NCI-H1048 (cell line): Measurements from ENCODE around the gene POLD1.

Experiments
- DNase-seq: peaks from one replicate; lab custom pipeline; 2025; lab: John Stamatoyannopoulos, UW

POLD1 gene

GRCh38 chr19:50418176-50419021 is 34.3 kb downstream of the POLD1 start, which contains the start of gene SPIB:
SPIB (plus strand) TSS chr19:50418938; CDS start chr19:50418963, 25 bp downstream.
- no peak for DNase-seq

DNA sequence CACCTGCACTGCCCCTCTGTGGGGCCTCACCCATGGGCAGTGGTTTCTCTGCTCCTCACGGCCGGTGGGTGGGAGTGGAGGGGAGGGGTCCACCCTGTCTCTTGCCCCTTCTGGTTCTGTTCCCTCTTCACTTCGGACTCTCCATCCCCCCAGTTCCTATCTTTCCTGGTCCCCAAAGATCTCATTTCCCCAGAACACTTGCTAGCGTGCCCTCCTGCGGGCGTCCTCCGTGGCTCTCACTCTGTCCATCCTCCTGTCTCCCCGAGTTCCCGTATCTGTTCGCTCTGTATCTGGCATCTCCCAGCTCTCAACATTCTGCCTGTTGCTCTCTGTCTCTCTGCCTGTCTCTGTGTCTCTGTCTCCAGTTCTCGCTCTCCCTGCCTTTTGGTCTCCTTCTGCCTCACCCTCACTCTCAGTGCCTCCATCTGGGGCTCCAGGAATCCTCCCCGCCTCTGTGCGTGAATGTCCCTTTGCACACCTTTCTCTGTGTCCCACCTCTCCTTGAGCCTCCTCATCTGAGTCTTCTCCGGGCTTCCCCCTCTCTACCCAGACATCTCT is 35.0 kb downstream of the POLD1 start:
- DNase-seq, result no peak

DNA sequence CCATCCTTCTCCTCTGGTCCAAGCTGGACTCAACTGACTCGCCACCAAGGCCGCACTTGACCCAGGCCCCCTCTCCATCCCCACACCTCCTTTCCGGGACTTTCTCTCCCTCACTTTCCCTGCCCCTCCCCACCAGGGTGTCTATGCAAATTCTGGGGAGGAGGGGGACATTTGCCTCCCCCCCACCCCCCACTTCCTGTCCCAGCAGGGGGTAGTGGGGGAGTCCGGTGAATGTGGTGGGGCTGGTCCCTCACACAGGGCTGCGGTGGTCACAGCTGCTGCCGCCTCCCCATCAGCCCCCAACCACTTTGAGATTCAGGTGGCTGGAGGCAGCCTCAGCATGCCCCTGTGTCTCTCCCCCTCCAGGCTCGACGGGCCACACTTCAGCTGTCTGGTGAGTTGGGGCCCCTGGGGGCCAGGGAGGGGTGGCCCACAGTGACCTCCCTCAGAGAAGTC is 35.5 kb downstream of the POLD1 start:
- no peak for DNase-seq

DNA sequence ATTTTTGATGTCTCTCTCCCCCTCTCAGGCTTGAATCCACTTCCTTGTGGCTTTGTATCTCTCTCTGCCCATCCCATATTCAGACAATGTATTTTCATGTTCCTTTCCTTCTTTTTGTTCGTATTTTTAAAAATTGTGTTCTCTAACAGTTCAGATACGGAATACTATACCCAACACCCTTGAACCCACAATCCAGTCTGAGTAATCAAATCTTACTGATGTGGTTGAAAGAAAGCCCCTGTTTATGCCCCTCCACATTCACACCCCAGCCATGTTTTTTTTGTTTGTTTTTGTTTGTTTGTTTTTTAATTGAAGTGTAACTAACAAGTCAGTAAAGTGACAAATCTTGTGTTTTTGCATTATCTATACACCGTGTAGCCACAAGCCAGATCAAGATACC is 36.0 kb downstream of the POLD1 start:
- no peak for DNase-seq

GRCh38 chr19:50420808-50421207 is 36.7 kb downstream of the POLD1 start:
- DNase-seq, result no peak

DNA sequence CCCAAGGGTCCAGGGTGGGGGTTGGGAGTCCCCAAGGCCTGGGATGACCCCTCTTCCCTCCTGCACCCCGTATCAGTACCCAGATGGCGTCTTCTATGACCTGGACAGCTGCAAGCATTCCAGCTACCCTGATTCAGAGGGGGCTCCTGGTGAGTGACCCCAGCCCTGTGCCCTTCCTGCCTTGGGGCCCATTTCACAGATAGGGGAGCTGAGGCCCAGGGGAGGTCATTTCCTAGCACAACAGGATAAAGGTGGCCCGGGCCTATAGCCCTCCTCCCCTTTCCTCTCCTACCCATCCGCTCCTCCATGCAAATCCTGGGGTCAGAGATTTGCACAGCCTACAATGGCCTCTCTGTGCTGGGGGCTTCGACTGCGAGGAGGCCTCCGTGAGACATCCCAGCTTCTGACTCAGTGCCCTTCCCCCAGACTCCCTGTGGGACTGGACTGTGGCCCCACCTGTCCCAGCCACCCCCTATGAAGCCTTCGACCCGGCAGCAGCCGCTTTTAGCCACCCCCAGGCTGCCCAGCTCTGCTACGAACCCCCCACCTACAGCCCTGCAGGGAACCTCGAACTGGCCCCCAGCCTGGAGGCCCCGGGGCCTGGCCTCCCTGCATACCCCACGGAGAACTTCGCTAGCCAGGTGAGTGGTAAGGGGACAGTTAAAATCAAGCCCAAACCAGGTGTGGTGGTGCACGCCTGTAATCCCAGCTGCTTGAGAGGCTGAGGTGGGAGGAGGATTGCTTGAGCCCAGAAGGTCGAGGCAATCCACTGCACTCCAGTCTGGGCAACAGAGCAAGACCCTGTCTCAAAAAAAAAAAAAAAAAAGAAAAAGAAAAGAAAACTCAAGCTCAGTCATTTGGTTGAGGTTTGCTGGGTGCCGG is 38.5 kb downstream of the POLD1 start:
- no peak for DNase-seq

DNA sequence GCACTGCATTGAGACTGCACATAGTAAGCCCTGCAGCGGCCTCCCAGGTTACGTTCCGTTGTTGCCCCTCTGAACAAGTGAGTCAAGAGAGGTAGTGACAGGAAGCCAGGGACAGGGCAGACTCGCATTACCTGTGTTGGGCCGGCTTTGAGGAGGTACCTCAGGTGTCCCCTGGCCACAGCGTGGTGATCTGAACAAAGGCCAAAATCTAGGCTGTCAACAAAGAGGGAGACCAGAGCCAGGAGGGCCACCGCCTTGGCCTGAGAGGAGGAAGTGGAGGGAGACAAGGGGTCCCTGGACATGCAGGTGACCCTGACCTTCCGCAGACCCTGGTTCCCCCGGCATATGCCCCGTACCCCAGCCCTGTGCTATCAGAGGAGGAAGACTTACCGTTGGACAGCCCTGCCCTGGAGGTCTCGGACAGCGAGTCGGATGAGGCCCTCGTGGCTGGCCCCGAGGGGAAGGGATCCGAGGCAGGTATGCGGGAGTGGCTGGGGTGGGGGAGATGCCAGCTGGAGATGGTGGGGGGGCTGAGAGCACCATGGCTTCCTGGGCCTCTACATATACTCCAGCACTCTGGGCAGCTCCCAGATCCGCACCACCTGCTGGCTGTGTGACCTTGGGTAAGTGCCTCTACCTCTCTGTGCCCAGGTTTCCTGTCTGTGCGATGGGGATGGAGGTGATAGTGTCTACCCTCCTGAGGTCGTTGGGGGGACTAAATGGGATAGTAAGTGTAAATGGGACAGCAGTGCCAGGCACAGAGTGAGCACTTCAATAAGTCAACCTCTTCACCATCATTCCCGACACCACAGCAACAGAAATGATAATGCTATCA is 39.3 kb downstream of the POLD1 start:
- no peak for DNase-seq

GRCh38 chr19:50425581-50425980 is 41.4 kb downstream of the POLD1 start:
- no peak for DNase-seq

GRCh38 chr19:50427318-50427925 is 43.3 kb downstream of the POLD1 start:
- no peak for DNase-seq

GRCh38 chr19:50427997-50428425 is 43.9 kb downstream of the POLD1 start:
- no peak for DNase-seq

- DNase-seq, result no peak
Measured at GRCh38 chr19:50428772-50429463, 44.8 kb downstream of the POLD1 start.

DNA sequence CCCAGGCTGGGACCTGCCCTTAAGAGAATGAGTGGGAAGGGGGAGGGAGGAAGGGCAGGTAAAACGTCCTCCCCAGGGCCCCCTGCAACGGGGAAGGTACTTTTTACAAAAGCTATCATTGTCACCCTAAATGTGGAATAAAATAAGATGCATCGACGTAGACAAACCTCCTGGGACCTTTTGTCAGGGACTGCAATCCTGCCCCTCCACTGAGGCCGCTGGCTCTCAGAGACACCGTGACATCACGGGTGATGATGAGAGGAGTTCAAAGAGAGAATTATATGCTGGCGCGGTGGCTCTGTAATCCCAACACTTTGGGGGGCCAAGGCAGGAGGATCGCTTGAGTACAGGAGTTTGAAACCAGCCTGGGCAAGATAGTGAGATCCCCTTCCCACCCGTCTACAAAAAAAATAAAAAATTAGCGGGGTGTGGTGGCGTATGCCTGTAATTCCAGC is 46.8 kb downstream of the POLD1 start:
- DNase-seq, result no peak

DNA sequence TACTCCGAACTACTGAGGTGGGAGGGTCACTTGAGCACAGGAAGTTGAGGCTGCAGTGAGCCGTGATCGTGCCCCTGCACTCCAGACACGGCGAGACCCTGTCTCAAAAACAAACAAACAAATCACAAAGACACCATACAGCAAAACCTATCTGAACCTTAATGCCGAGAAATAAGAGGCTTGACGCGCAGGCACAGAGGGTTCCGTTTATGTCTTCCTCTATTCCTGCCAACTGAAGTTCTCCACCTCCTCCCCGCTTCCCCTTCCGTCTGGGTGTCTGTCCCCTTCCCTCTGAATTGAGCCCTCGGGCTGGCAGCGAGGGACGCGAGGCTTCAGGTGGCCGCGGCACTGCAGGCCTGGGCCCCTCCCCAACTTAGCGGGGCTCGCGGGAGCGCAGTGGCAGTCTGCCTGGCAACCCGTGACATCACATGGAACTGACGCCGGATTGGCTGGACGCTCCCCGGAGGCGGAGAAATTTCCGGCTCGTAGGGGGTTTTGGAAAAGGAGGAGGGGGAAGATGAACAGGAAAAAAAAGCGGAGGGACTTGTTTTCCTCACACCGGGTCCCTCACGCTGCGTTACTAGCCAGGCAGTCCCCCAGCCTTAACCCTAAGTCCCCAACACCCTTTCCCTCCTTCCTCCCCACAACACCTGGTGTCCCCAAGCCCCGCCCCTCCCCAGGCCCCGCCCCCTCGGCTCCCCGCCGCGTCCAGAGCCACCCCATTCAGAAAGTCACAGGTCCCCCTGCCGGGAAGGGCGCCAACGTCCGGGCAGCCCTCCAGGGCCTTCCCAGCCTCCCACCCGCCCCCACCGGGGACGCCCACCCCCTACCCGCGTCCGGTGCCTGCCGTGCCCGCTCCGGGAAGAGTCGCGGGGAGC is 47.4 kb downstream of the POLD1 start:
- DNase-seq, result peak; percentile 47

DNA sequence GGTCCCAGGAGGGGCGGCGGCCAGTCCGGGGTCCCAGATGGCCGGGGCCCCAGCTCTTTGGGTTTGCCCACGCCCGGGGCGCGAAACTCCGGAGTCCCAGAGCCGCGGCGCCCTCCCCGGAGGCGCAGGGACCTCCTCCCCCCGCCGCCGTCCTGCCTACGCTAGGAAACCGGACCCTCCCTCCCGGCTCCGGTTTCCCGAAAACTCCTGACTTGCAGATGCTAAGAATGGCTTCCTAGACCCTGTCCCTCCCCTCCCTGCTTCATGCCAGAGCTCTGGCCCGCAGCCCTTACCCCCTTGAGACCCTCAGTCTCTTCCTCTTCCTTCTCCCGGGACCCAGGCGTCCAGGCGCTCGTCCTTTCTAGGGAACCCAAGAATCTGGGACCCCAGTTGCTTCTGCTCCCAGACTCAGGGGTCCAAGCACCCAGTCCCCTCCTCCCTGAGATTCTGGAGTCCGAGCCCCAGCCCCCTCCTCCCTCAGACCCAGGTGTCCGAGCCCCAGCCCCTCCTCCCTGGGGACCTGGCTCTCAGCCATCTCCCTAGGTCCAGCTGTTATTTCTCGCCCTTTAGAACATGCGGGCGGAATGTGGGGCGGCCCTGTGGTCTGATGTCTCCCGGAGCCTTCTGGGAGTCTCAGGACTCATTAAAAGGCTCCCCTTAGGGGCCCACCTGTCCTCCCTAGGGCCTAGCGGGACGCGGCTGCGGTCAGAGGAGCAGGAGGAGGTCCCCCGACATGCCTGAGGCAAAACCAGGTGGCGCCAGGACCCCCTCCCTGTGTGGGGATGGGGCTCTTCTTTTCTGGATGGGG is 48.3 kb downstream of the POLD1 start, which contains the start of gene MYBPC2:
Gene MYBPC2, plus strand, starts transcription at position 672 of the 808 bp plus-strand sequence. Its CDS starts 62 bp downstream, at position 734.
- no peak for DNase-seq

DNA sequence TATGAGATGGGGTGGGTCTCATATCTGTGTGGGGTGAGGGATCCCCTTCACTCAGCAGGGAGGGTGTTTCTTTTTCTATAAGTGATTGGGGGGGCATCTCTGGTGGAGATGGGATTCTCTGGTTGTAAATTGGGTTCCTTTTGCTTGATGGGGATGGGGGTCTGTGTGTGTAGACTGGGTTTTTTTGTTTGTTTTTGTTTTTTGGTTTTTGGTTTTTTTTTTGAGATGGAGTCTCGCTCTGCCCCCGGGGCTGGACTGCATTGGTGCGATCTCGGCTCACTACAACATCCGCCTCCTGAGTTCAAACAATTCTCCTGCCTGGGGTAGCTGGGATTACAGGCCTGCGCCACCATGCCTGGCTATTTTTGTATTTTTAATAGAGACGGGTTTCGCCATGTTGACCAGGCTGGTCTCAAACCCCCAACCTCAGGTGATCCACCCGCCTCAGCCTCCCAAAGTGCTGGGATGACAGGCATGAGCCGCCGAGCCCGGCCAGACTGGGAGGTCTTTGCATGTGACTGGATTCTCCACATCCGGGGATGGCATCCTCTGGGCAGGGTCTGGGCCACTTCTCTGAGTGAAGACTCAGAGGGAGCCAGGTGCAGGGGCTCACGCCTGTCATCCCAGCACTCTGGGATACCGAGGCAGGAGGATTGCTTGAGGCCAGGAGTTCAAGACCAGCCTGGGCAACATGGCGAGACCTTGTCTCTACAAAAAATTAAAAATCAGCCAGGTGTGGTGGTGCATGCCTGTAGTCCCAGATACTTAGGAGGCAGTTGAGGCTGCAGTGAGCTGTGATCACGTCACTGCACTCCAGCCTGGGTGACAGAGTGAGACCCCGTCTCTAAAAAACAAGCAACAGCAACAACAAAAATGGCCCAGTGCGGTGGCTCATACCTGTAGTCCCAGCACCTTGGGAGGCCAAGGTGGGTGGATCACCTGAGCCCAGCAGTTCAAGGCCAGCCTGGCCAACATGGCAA is 49.3 kb downstream of the POLD1 start:
- DNase-seq, result no peak

DNA sequence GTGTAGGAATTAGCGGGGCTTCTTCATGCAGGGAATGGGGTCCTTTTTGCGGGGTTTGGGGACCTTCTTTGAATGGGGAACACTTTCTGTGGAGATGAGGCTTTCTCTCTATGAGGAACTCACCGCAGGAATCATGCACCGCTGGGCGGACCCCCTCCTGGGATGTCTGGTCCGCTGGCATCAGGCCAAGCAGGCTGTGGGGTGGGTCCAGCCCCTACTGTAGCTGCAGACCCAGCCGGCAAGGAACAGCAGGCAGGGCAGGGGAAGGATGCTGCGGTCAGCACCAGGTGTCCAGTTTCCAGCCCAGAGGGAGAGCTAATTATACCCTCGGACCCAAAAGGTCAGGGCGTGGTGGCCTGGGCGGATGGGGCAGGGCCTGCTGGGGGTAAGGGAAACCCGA is 50.4 kb downstream of the POLD1 start:
- DNase-seq, result no peak

- DNase-seq, result no peak
Measured at GRCh38 chr19:50435221-50435620, 51.1 kb downstream of the POLD1 start.
